HepG2 (cell line): Measurements from ENCODE around the gene MMP24OS. TPM values are rescaled to one million over a fixed set of nuclear protein-coding genes. Genes with fewer than 3 reads are reported as not detected.

Source experiments
- ATAC-seq: fragments of 200-7000 bp; cut with Tn5 transposase; 3 replicates; pipeline ENCODE4 v1.9.1; 2020; ENCODE audit warnings: mild to moderate bottlenecking, moderate library complexity
- BruUV-seq: library from RNA; stranded (reverse); fragments of 400-500 nt; replicated peaks from 2 replicates; lab custom pipeline; 2021; lab: Mats Ljungman, UMichigan
- CTCF ChIA-PET: fragments of 300-600 bp; formaldehyde crosslinking; extraction: SDS; loops from one replicate; lab custom pipeline; 2021; ENCODE audit warnings: low total read pairs, inconsistent platforms, low intra/inter-chr PET ratio; lab: Yijun Ruan, JAX
- POLR2A ChIA-PET: fragments of 350-600 bp; sonication (Branson Sonifier 250); formaldehyde crosslinking; loops from one replicate; lab custom pipeline; 2020; ENCODE audit warnings: antibody characterized with exemption, inconsistent platforms; lab: Yijun Ruan, JAX
- DNase-seq: peaks from one replicate; pipeline ENCODE4 v3.0.0-alpha.2; 2015; ENCODE audit warnings: low spot score
- FAIRE-seq: peaks from 3 replicates; lab custom pipeline; 2011; peaks lifted over from hg19 to GRCh38; lab: Jason Lieb, UNC
- H2AFZ ChIP-seq: one replicate; pipeline ENCODE4 v1.6.1; 2011; ENCODE audit warnings: low read length, inconsistent platforms
- H3K27ac ChIP-seq: fragments of 300-600 bp; 3 replicates; pipeline ENCODE4 v1.8.0; 2011; ENCODE audit warnings: mixed run types, mild to moderate bottlenecking, mixed read lengths, low read length, inconsistent platforms; ENCODE audit not compliant: insufficient read depth; ENCODE audit errors: extremely low read length
- H3K27me3 ChIP-seq, 2 experiments: fragments of 200-600 bp in 1 of 2; 2 replicates in 1 of 2; 3 replicates in 1 of 2; pipeline versions ENCODE4 v1.6.0 to v1.8.0; 2011; ENCODE audit warnings: low read length in 2 of 2, mild to moderate bottlenecking in 2 of 2, moderate library complexity in 2 of 2, inconsistent platforms in 1 of 2; ENCODE audit not compliant: insufficient read depth in 2 of 2, control insufficient read depth in 1 of 2
- H3K36me3 ChIP-seq, 2 experiments: fragments of 200-600 bp in 1 of 2; replicated peaks in 1 of 2; 2 replicates in 1 of 2; 3 replicates in 1 of 2; pipeline versions ENCODE4 v1.5.1 to v1.8.0; 2011; ENCODE audit warnings: low read length in 2 of 2, inconsistent platforms in 1 of 2; ENCODE audit not compliant: insufficient read depth in 2 of 2, control insufficient read depth in 1 of 2
- H3K4me1 ChIP-seq: 2 replicates; pipeline ENCODE4 v1.5.1; 2012; ENCODE audit warnings: low read length, inconsistent platforms; ENCODE audit not compliant: insufficient read depth
- H3K4me2 ChIP-seq: 2 replicates; pipeline ENCODE4 v1.6.0; 2011; ENCODE audit warnings: low read depth, low read length, inconsistent platforms
- H3K4me3 ChIP-seq, 3 experiments: fragments of 200-600 bp in 1 of 3; sonication (generic), shearing (Covaris generic) in 1 of 3; replicated peaks in 1 of 3; 2 replicates each; pipeline ENCODE4 v1.5.1; 2011 to 2016; ENCODE audit warnings: low read length in 3 of 3, inconsistent platforms in 2 of 3, low read depth in 2 of 3, mild to moderate bottlenecking in 2 of 3, control low read depth in 1 of 3, mixed read lengths in 1 of 3; ENCODE audit not compliant: insufficient read depth in 1 of 3
- H3K79me2 ChIP-seq: one replicate; pipeline ENCODE4 v1.6.1; 2011; ENCODE audit warnings: low read length, inconsistent platforms; ENCODE audit not compliant: insufficient read depth
- H3K9ac ChIP-seq: 2 replicates; pipeline ENCODE4 v1.6.0; 2011; ENCODE audit warnings: mild to moderate bottlenecking, low read depth, low read length, inconsistent platforms; ENCODE audit not compliant: insufficient read depth
- H3K9me3 ChIP-seq: 2 replicates; pipeline ENCODE4 v1.5.1; 2012; ENCODE audit warnings: mild to moderate bottlenecking, low read length
- H4K20me1 ChIP-seq: 2 replicates; pipeline ENCODE4 v1.6.0; 2011; ENCODE audit warnings: inconsistent platforms, mild to moderate bottlenecking, low read length, moderate library complexity; ENCODE audit not compliant: insufficient read depth
- FIP1L1 ChIP-seq: fragments of 200-400 bp; formaldehyde crosslinking; IDR thresholded peaks from 2 replicates; pipeline ENCODE4 v1.6.1; 2018; ENCODE audit warnings: low read depth, mild to moderate bottlenecking, low read length, moderate library complexity, borderline replicate concordance; ENCODE audit not compliant: insufficient read depth
- KMT2A ChIP-seq: sonication (generic); formaldehyde crosslinking; IDR thresholded peaks from 2 replicates; pipeline ENCODE4 v1.4.0; 2020; ENCODE audit warnings: missing genetic modification reagents
- MAFK ChIP-seq, 2 experiments: IDR thresholded peaks in 1 of 2; conservative IDR thresholded peaks in 1 of 2; 2 replicates each; pipeline ENCODE4 v1.6.1; 2011; ENCODE audit warnings: improper control_type of control experiment in 2 of 2, low read length in 2 of 2
- NR2F6 ChIP-seq, 2 experiments: IDR thresholded peaks; 2 replicates each; pipeline ENCODE4 v1.6.1; 2016; ENCODE audit warnings: antibody characterized with exemption in 1 of 2, mild to moderate bottlenecking in 1 of 2
- PAF1 ChIP-seq: IDR thresholded peaks from 2 replicates; pipeline ENCODE4 v1.6.1; 2016; ENCODE audit warnings: missing genetic modification reagents, missing compliant biosample characterization
- POLR2AphosphoS5 ChIP-seq: IDR thresholded peaks from 2 replicates; pipeline ENCODE4 v1.6.1; 2012; ENCODE audit warnings: low read depth, low read length
- PPARG ChIP-seq: conservative IDR thresholded peaks from 2 replicates; pipeline ENCODE4 v1.6.1; 2016; ENCODE audit warnings: missing biosample characterization, missing genetic modification reagents
- SIN3B ChIP-seq: fragments of 150-350 bp; IDR thresholded peaks from 2 replicates; pipeline ENCODE4 v1.6.1; 2014; ENCODE audit warnings: low read length
- SMAD3 ChIP-seq: sonication (generic); formaldehyde crosslinking; IDR thresholded peaks from 2 replicates; pipeline ENCODE4 v1.4.0; 2020; ENCODE audit warnings: missing genetic modification reagents
- SMC3 ChIP-seq: IDR thresholded peaks from 2 replicates; pipeline ENCODE4 v1.6.1; 2011; ENCODE audit warnings: low read length, improper control_type of control experiment
- SP4 ChIP-seq: sonication (generic); formaldehyde crosslinking; IDR thresholded peaks from 2 replicates; pipeline ENCODE4 v1.8.1; 2023; ENCODE audit warnings: mild to moderate bottlenecking, missing genetic modification reagents
- TBX2 ChIP-seq: sonication (generic); formaldehyde crosslinking; IDR thresholded peaks from 2 replicates; pipeline ENCODE4 v1.5.0; 2020; ENCODE audit warnings: missing genetic modification reagents, mild to moderate bottlenecking, borderline replicate concordance
- TIGD3 ChIP-seq: sonication (generic); formaldehyde crosslinking; IDR thresholded peaks from 2 replicates; pipeline ENCODE4 v1.5.1; 2020; ENCODE audit warnings: mild to moderate bottlenecking, missing genetic modification reagents, borderline replicate concordance
- ZBTB21 ChIP-seq: sonication (generic); formaldehyde crosslinking; IDR thresholded peaks from 2 replicates; pipeline ENCODE4 v1.4.0; 2020; ENCODE audit warnings: missing genetic modification reagents
- ZBTB3 ChIP-seq: sonication (generic); formaldehyde crosslinking; IDR thresholded peaks from 2 replicates; pipeline ENCODE4 v1.4.0; 2020; ENCODE audit warnings: low read depth, mild to moderate bottlenecking, moderate library complexity, missing genetic modification reagents, borderline replicate concordance
- ZNF292 ChIP-seq: sonication (generic); formaldehyde crosslinking; IDR thresholded peaks from 2 replicates; pipeline ENCODE4 v1.8.1; 2022; ENCODE audit warnings: mild to moderate bottlenecking, low read depth, missing genetic modification reagents, borderline replicate concordance
- ZNF430 ChIP-seq: sonication (generic); formaldehyde crosslinking; IDR thresholded peaks from 2 replicates; pipeline ENCODE4 v1.9.0; 2021; ENCODE audit warnings: mild to moderate bottlenecking, missing genetic modification reagents
- ZNF543 ChIP-seq: sonication (generic); formaldehyde crosslinking; IDR thresholded peaks from 2 replicates; pipeline ENCODE4 v1.4.0; 2020; ENCODE audit warnings: mild to moderate bottlenecking, missing genetic modification reagents
- ZNF775 ChIP-seq: sonication (generic); formaldehyde crosslinking; IDR thresholded peaks from 2 replicates; pipeline ENCODE4 v1.4.0; 2020; ENCODE audit warnings: missing genetic modification reagents, mild to moderate bottlenecking, moderate library complexity, borderline replicate concordance
- ZNF777 ChIP-seq: sonication (generic); formaldehyde crosslinking; IDR thresholded peaks from 2 replicates; pipeline ENCODE4 v1.4.0; 2020; ENCODE audit warnings: missing genetic modification reagents
- ZZZ3 ChIP-seq: sonication (generic); formaldehyde crosslinking; IDR thresholded peaks from 2 replicates; pipeline ENCODE4 v1.4.0; 2020; ENCODE audit warnings: missing genetic modification reagents, mild to moderate bottlenecking, borderline replicate concordance
- WGBS: methylation state at CpG from one replicate; pipeline ENCODE4 v1.1.6; 2017; ENCODE audit warnings: low lambda C conversion rate; 5-methylcytosine and 5-hydroxymethylcytosine counted together
- in situ Hi-C: cut with HindIII; loops from 2 replicates; pipeline ENCODE4 v1.10.0; 2017; ENCODE audit warnings: low pct_unique_long_range_greater_than_20kb; ENCODE audit not compliant: extremely low pct_ligation_motif_present
- intact Hi-C: fragments of 100-400 bp; cut with micrococcal nuclease; formaldehyde crosslinking; loops from one replicate; pipeline ENCODE4 v1.10.0; 2022; ENCODE audit not compliant: unreplicated experiment
- polyA plus RNA-seq, 8 experiments: library from polyadenylated mRNA; depleted of rRNA in 3 of 8; stranded (reverse) in 7 of 8; unstranded in 1 of 8; fragments of >200 nt; fragmentation: Illumina TruSeq in 4 of 8; extraction: Trizol in 4 of 8; gene quantifications; 2 replicates each; pipeline versions ENCODE4 v1.2.1 to v1.2.3, GENCODE V29; 2011 to 2016; ENCODE audit warnings: low read depth in 4 of 8, missing spikeins in 1 of 8, mixed read lengths in 1 of 8; ENCODE audit not compliant: insufficient read depth in 1 of 8
- total RNA-seq, 5 experiments: library from RNA; depleted of rRNA; stranded (reverse); fragments of >200 nt; fragmentation: Illumina TruSeq; extraction: Trizol; gene quantifications; 2 replicates each; pipeline ENCODE4 v1.2.3, GENCODE V29; 2016; ENCODE audit warnings: low read depth in 1 of 5
- TF ChIP-seq, protein P1 (sequence below): sonication (generic); formaldehyde crosslinking; IDR thresholded peaks from 2 replicates; pipeline ENCODE4 v1.5.1; 2020; ENCODE audit warnings: missing genetic modification reagents, mild to moderate bottlenecking, borderline replicate concordance

The MMP24OS gene
- total and polyA plus RNA-seq, 2 of the 13 experiments (the other 11 are each of a cell fraction or from before 2014, with no cell fraction given): 6.0 to 8.5 TPM

DNA sequence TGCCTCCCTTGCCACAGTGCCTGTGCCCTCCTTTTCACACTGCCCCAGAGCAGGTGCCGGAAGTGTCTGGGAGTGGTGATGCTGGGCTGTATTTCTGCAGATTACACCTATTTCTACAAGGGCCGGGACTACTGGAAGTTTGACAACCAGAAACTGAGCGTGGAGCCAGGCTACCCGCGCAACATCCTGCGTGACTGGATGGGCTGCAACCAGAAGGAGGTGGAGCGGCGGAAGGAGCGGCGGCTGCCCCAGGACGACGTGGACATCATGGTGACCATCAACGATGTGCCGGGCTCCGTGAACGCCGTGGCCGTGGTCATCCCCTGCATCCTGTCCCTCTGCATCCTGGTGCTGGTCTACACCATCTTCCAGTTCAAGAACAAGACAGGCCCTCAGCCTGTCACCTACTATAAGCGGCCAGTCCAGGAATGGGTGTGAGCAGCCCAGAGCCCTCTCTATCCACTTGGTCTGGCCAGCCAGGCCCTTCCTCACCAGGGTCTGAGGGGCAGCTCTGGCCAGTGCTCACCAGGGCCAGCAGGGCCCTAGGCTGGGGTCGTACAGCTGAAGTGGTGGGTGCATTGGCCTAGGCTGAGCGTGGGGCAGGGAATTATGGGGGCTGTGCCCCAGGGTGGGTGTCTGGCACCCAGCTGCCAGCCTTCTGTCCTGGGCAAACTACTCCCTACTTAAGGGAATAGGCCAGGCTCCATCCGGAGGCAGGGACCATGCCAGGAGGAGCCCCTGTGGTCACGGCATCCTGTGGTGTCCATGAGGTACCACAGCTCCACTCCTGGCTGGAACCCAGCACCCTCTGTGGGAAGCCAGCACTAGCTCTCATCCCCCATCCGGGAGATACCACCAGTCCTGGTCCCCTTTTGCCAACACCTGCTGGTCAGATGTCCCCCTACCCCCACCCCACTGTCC lies 3.5 kb downstream of the MMP24OS start:
- ChIA-PET CTCF (no interaction called here), POLR2A (interaction anchor here (1.2 to 8.8 kb wide), 4 partner anchors 9 to 55 kb away, joined by 3 to 80 read pairs (median 10); partner anchors contain the start of gene EIF6)
- peak; percentile 17 for ATAC-seq
- H3K36me3 ChIP-seq: peaks cover 15 to 27% of the 10 kb centered on the region in 2 experiments
- 97% methylated on average over 23 of the region's 24 CpGs for WGBS
- H3K4me3 ChIP-seq: no peak overlapping the region
- H3K9me3 ChIP-seq: no peaks in the 10 kb centered on the region
- no peaks in the 10 kb centered on the region for H3K27me3 ChIP-seq
- H4K20me1 ChIP-seq: peaks cover 10% of the 10 kb centered on the region; the same call in 1 of the 2 replicates
- H3K4me1 ChIP-seq: peaks cover 3% of the 10 kb centered on the region; the same call in 1 of the 2 replicates
- H3K79me2 ChIP-seq: no peaks in the 10 kb centered on the region
- no peak overlapping the region for H2AFZ ChIP-seq
- DNase-seq: no peak
- FAIRE-seq: no peak
- in situ Hi-C loops: no loop called here
- no TSS peak for BruUV-seq
- H3K27ac ChIP-seq: no peak overlapping the region
- no peak overlapping the region for H3K9ac ChIP-seq
- no peak overlapping the region for H3K4me2 ChIP-seq
- intact Hi-C loops: no loop called here
- TF ChIP-seq NR2F6 (IDR thresholded peaks at IDR 0.05) (no peak), NR2F6 (CRISPR knock-in tag; IDR thresholded peaks at IDR 0.05) (no peak), KMT2A (CRISPR knock-in tag) (no peak), POLR2AphosphoS5 (peak; percentile 43; the same call in 1 of the 2 replicates), PAF1 (CRISPR knock-in tag) (peak; percentile 11; the same call in 1 of the 2 replicates), ZZZ3 (no peak), ZNF777 (no peak), ZBTB21 (CRISPR knock-in tag) (no peak), MAFK (conservative IDR thresholded peaks at IDR 0.05 in 1 of 2, IDR thresholded peaks at IDR 0.05 in 1 of 2; ENCODE audit: low read length in 2 of 2) (no peak), ZNF543 (no peak), TIGD3 (0 out of 2 replicates have a peak, but pooled peaks have one; percentile 57), FIP1L1 (no peak), ZBTB3 (CRISPR knock-in tag) (no peak), ZNF775 (CRISPR knock-in tag) (no peak), ZNF430 (CRISPR knock-in tag) (0 out of 2 replicates have a peak, but pooled peaks have one; percentile 34), SIN3B (no peak), SMC3 (no peak), TBX2 (CRISPR knock-in tag) (no peak), PPARG (CRISPR knock-in tag) (no peak), SMAD3 (CRISPR knock-in tag) (no peak), ZNF292 (CRISPR knock-in tag) (0 out of 2 replicates have a peak, but pooled peaks have one; percentile 19), SP4 (CRISPR knock-in tag) (0 out of 2 replicates have a peak, but pooled peaks have one; percentile 16)
- TF ChIP-seq, protein P1, sequence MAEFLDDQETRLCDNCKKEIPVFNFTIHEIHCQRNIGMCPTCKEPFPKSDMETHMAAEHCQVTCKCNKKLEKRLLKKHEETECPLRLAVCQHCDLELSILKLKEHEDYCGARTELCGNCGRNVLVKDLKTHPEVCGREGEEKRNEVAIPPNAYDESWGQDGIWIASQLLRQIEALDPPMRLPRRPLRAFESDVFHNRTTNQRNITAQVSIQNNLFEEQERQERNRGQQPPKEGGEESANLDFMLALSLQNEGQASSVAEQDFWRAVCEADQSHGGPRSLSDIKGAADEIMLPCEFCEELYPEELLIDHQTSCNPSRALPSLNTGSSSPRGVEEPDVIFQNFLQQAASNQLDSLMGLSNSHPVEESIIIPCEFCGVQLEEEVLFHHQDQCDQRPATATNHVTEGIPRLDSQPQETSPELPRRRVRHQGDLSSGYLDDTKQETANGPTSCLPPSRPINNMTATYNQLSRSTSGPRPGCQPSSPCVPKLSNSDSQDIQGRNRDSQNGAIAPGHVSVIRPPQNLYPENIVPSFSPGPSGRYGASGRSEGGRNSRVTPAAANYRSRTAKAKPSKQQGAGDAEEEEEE (CRISPR knock-in tag): no peak
